Kidney epithelial cell (primary cell): Measurements from ENCODE around the gene KMT2B. TPM values are rescaled to one million over a fixed set of nuclear protein-coding genes. Genes with fewer than 3 reads are reported as not detected.
"Not testable (repeated sequence)": the region's sequence is repeated elsewhere in the genome, so short reads cannot be mapped to it uniquely, and the experiment has no call there.

Source experiments
- DNase-seq: peaks from one replicate; pipeline ENCODE4 v3.0.0-alpha.2; 2010; ENCODE audit warnings: low read depth
- H3K27me3 ChIP-seq: 2 replicates; pipeline ENCODE4 v1.6.0; 2011; ENCODE audit warnings: low read length; ENCODE audit not compliant: control insufficient read depth, insufficient read depth
- H3K36me3 ChIP-seq: 2 replicates; pipeline ENCODE4 v1.5.1; 2011; ENCODE audit warnings: low read length; ENCODE audit not compliant: control insufficient read depth, insufficient read depth
- H3K4me3 ChIP-seq: 2 replicates; pipeline ENCODE4 v1.5.1; 2011; ENCODE audit warnings: low read depth, mild to moderate bottlenecking, control low read depth, low read length
- total RNA-seq: library from RNA; depleted of rRNA; stranded (reverse); fragments of >200 nt; gene quantifications from 2 replicates; pipeline ENCODE4 v1.2.3, GENCODE V29; 2015
- TF ChIP-seq, protein P1 (sequence below): IDR thresholded peaks from 2 replicates; pipeline ENCODE4 v1.5.1; 2011; ENCODE audit warnings: mild to moderate bottlenecking, moderate library complexity, low read length, control low read depth, inconsistent platforms; ENCODE audit not compliant: insufficient read depth, poor library complexity, severe bottlenecking

KMT2B gene
- total RNA-seq, 1 donor from 2014 or later, result 18.4 TPM

DNA sequence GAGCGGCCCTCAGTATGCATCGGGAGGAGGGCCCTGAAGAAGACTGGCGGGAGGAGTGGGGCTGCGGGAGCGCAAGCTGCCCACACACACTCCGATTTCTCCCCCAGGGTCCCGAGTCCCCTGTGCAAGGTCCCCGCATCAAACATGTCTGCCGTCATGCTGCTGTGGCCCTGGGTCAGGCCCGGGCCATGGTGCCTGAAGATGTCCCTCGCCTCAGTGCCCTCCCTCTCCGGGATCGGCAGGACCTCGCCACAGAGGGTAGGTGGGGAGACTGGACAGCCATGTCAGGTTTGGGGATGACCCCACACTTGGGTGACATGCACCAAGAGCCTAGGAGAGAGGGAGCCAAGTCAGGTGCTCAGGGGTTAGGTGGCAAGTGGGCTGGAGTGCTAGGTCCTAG lies 4.7 kb downstream of the KMT2B start:
- Histone ChIP-seq H3K4me3 (no peak overlapping the region), H3K27me3 (no peaks in the 10 kb centered on the region), H3K36me3 (peaks cover 8% of the 10 kb centered on the region)
- no peak for DNase-seq
- TF ChIP-seq, protein P1, sequence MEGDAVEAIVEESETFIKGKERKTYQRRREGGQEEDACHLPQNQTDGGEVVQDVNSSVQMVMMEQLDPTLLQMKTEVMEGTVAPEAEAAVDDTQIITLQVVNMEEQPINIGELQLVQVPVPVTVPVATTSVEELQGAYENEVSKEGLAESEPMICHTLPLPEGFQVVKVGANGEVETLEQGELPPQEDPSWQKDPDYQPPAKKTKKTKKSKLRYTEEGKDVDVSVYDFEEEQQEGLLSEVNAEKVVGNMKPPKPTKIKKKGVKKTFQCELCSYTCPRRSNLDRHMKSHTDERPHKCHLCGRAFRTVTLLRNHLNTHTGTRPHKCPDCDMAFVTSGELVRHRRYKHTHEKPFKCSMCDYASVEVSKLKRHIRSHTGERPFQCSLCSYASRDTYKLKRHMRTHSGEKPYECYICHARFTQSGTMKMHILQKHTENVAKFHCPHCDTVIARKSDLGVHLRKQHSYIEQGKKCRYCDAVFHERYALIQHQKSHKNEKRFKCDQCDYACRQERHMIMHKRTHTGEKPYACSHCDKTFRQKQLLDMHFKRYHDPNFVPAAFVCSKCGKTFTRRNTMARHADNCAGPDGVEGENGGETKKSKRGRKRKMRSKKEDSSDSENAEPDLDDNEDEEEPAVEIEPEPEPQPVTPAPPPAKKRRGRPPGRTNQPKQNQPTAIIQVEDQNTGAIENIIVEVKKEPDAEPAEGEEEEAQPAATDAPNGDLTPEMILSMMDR, result no peak

DNA sequence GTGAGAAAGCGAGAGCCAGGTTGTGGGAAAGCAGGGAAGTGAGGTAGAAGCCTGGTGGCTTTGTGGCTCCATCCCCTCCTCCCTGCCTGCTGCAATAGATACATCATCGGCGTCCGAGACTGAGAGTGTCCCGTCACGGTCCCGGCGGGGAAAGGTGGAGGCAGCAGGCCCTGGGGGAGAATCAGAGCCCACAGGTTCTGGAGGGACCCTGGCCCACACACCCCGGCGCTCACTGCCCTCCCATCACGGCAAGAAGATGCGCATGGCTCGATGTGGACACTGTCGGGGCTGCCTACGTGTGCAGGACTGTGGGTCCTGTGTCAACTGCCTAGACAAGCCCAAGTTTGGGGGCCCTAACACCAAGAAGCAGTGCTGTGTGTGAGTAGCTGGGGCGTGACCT lies 5.1 kb downstream of the KMT2B start:
- TF ChIP-seq, protein P1, result no peak
- Histone ChIP-seq H3K4me3 (no peak overlapping the region), H3K36me3 (peaks cover 8% of the 10 kb centered on the region), H3K27me3 (no peaks in the 10 kb centered on the region)
- DNase-seq, result no peak

DNA sequence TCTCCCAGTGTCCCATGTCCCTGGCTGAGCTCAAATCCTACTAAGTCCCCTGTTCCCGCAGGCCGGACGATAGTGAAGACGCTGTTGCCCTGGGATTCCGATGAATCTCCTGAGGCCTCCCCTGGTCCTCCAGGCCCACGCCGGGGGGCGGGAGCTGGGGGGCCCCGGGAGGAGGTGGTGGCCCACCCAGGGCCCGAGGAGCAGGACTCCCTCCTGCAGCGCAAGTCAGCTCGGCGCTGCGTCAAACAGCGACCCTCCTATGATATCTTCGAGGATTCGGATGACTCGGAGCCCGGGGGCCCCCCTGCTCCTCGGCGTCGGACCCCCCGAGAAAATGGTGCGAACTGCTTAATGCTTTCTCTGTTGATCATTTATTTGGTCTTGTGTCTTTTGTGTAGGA lies 5.9 kb downstream of the KMT2B start:
- TF ChIP-seq, protein P1, result no peak
- no peak overlapping the region for H3K4me3 ChIP-seq
- peaks cover 8% of the 10 kb centered on the region for H3K36me3 ChIP-seq
- no peak for DNase-seq
- no peaks in the 10 kb centered on the region for H3K27me3 ChIP-seq

- not testable (repeated sequence) for DNase-seq, H3K4me3 ChIP-seq, H3K36me3 ChIP-seq, H3K27me3 ChIP-seq
Measured at GRCh38 chr19:35724132-35724531, 6.3 kb downstream of the KMT2B start.

- H3K27me3 ChIP-seq, result no peaks in the 10 kb centered on the region
- H3K36me3 ChIP-seq, result peaks cover 8% of the 10 kb centered on the region
- TF ChIP-seq, protein P1, result no peak
- no peak for DNase-seq
- H3K4me3 ChIP-seq, result no peak overlapping the region
Measured at GRCh38 chr19:35724560-35724959, 6.8 kb downstream of the KMT2B start.

DNA sequence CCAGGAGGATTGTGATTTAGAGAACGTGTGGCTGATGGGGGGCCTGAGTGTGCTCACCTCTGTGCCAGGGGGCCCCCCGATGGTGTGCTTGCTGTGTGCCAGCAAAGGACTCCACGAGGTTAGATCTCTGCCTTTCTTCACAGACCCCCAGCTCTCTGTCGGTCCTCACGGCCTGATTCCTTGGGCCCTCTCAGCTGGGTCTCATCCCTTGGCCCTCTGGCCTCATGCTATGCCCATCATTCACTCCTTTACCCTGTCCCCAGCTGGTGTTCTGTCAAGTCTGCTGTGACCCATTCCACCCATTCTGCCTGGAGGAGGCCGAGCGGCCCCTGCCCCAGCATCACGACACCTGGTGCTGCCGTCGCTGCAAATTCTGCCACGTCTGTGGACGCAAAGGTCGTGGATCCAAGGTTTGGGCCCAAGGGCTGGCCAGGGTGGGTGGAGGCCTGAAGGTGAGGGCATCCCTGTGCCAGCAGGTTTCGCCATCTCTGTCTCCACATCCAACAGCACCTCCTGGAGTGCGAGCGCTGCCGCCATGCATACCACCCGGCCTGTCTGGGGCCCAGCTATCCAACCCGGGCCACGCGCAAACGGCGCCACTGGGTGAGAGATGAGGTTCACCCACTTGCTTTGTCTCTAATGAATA lies 7.5 kb downstream of the KMT2B start:
- Histone ChIP-seq H3K4me3 (no peak overlapping the region), H3K27me3 (no peaks in the 10 kb centered on the region), H3K36me3 (peaks cover 9% of the 10 kb centered on the region)
- no peak for DNase-seq
- TF ChIP-seq, protein P1, result no peak
